Ishikawa (cell line): ENCODE results near the gene NOL6.
A peak's percentile ranks its signal among the peaks of the same experiment; 100 is the strongest.

Source experiments
- CEBPB ChIP-seq: IDR thresholded peaks from 2 replicates; pipeline ENCODE4 v1.6.1; 2012
- CREB1 ChIP-seq: IDR thresholded peaks from 2 replicates; pipeline ENCODE4 v1.6.1; 2012; ENCODE audit warnings: low read depth
- EGR1 ChIP-seq: IDR thresholded peaks from 2 replicates; pipeline ENCODE4 v1.6.1; 2012
- EP300 ChIP-seq: IDR thresholded peaks from 2 replicates; pipeline ENCODE4 v1.6.1; 2012; ENCODE audit warnings: borderline replicate concordance
- FOXM1 ChIP-seq: IDR thresholded peaks from 2 replicates; pipeline ENCODE4 v1.6.1; 2012; ENCODE audit warnings: low read depth, borderline replicate concordance
- NFIC ChIP-seq: IDR thresholded peaks from 2 replicates; pipeline ENCODE4 v1.6.1; 2012
- RAD21 ChIP-seq: IDR thresholded peaks from 2 replicates; pipeline ENCODE4 v1.6.1; 2012; ENCODE audit warnings: low read depth
- REST ChIP-seq: IDR thresholded peaks from 2 replicates; pipeline ENCODE4 v1.6.1; 2012; ENCODE audit warnings: low read depth, mild to moderate bottlenecking
- TAF1 ChIP-seq: IDR thresholded peaks from 2 replicates; pipeline ENCODE4 v1.6.1; 2012; ENCODE audit warnings: low read depth, mild to moderate bottlenecking
- TCF12 ChIP-seq: IDR thresholded peaks from 2 replicates; pipeline ENCODE4 v1.6.1; 2012; ENCODE audit warnings: low read depth
- TEAD4 ChIP-seq: IDR thresholded peaks from 2 replicates; pipeline ENCODE4 v1.6.1; 2012
- USF1 ChIP-seq: IDR thresholded peaks from 2 replicates; pipeline ENCODE4 v1.6.1; 2012
- YY1 ChIP-seq: IDR thresholded peaks from 2 replicates; pipeline ENCODE4 v1.6.1; 2012; ENCODE audit warnings: low read depth
- ZBTB7A ChIP-seq: IDR thresholded peaks from 2 replicates; pipeline ENCODE4 v1.6.1; 2012; ENCODE audit warnings: low read depth
- TF ChIP-seq, protein P1 (sequence below): IDR thresholded peaks from 2 replicates; pipeline ENCODE4 v1.6.1; 2012

Gene NOL6

GRCh38 chr9:33443047-33443446 lies 30.7 kb downstream of the NOL6 start:
- TF ChIP-seq TEAD4 = no peak
- no peak for TF ChIP-seq CREB1

DNA sequence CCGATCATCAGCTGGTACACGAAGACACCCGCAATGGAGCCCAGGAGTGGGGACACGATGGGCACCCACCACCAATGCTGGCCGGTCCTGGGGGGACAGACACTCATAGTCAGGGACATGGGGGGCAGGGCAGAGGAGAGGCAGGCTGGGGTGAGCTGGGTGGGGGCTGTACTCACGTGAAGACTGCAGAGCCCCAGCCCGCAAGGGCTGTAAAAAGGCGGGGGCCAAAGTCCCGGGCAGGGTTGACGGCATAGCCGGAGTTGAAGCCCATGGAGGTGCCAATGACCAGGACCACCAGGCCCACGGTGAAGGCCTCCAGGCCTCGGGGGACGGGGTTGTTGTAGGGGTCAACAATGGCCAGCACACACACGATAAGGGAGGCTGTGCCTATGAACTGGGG lies 31.6 kb downstream of the NOL6 start:
- TF ChIP-seq NFIC = no peak

GRCh38 chr9:33440609-33441008 lies 33.1 kb downstream of the NOL6 start:
- TF ChIP-seq, protein P1, sequence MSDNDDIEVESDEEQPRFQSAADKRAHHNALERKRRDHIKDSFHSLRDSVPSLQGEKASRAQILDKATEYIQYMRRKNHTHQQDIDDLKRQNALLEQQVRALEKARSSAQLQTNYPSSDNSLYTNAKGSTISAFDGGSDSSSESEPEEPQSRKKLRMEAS = no peak
- TF ChIP-seq EGR1 (no peak), TEAD4 (no peak), FOXM1 (no peak), YY1 (no peak), ZBTB7A (no peak), CREB1 (no peak)

DNA sequence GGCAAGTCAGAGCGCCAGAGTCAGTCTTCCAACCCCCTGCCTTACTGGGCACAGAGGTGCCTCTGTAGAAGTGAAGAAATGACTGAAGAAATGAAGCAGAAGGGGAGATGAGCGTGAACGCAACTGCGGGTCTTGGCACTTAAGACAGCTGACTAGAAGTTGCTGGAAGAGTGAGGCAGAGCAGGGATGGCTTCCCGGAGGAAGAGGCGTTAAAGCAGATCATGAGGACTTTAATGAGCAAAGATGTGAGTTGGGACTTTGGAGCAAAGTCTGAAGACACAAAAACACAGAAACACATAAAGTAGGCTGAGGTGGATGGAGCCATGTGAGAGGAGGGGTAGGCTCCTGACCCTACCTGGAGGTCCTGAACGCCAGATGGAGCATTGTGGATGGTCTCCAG lies 33.5 kb downstream of the NOL6 start:
- no peak for TF ChIP-seq TCF12
- TF ChIP-seq TEAD4 = no peak
- no peak for TF ChIP-seq NFIC
- TF ChIP-seq CEBPB = no peak
- TF ChIP-seq REST = no peak
- no peak for TF ChIP-seq EP300

- TF ChIP-seq TAF1 (no peak), NFIC (peak; percentile 75), TCF12 (peak; percentile 65; the same call in 1 of the 2 replicates), TEAD4 (peak; percentile 71), EP300 (peak; percentile 56; the same call in 1 of the 2 replicates)
Measured at GRCh38 chr9:33439731-33440130, 34.0 kb downstream of the NOL6 start.

- TF ChIP-seq EP300 (no peak), FOXM1 (no peak), TAF1 (no peak), TEAD4 (no peak), TCF12 (no peak), YY1 (no peak), EGR1 (no peak), CEBPB (no peak), RAD21 (no peak), ZBTB7A (no peak), CREB1 (no peak), REST (no peak), USF1 (no peak)
- TF ChIP-seq, protein P1 = no peak
Measured at GRCh38 chr9:33438926-33439680, 34.6 kb downstream of the NOL6 start.

- no peak for TF ChIP-seq EP300
- TF ChIP-seq CREB1 = no peak
- no peak for TF ChIP-seq USF1
- TF ChIP-seq RAD21 = no peak
- TF ChIP-seq FOXM1 = no peak
- no peak for TF ChIP-seq EGR1
- TF ChIP-seq, protein P1 = no peak
- no peak for TF ChIP-seq TCF12
- TF ChIP-seq YY1 = no peak
- no peak for TF ChIP-seq TEAD4
- no peak for TF ChIP-seq NFIC
- no peak for TF ChIP-seq ZBTB7A
- TF ChIP-seq CEBPB = no peak
- TF ChIP-seq TAF1 = no peak
- TF ChIP-seq REST = no peak
Measured at GRCh38 chr9:33437898-33438297, 35.8 kb downstream of the NOL6 start.
